Central memory CD8-positive, alpha-beta T cell (primary cell): ENCODE data around the gene DGKB.

Experiments used
- ATAC-seq: fragments of 150-1000 bp; cut with Tn5 transposase; replicated peaks from 2 replicates; pipeline ENCODE4 v1.10.0; 2022; ENCODE audit warnings: mild to moderate bottlenecking, moderate FRiP score, moderate number of reproducible peaks; ENCODE audit not compliant: poor library complexity, severe bottlenecking; ENCODE audit errors: extremely low read depth
- DNase-seq, 2 donors: peaks; one replicate each; pipeline ENCODE4 v3.0.0; 2021; ENCODE audit warnings: low spot score in 2 of 2
- H3K27ac Mint-ChIP-seq: one replicate; pipeline ENCODE4 v1.8.0; 2022; ENCODE audit warnings: low read depth, mild to moderate bottlenecking, moderate library complexity, mixed read lengths
- H3K27me3 Mint-ChIP-seq: one replicate; pipeline ENCODE4 v1.8.0; 2022; ENCODE audit warnings: mixed read lengths
- H3K36me3 Mint-ChIP-seq: one replicate; pipeline ENCODE4 v1.8.0; 2022; ENCODE audit warnings: mild to moderate bottlenecking, moderate library complexity, mixed read lengths; ENCODE audit not compliant: insufficient read depth
- H3K4me1 Mint-ChIP-seq: one replicate; pipeline ENCODE4 v1.8.0; 2022; ENCODE audit warnings: mixed read lengths
- H3K4me3 Mint-ChIP-seq: one replicate; pipeline ENCODE4 v1.8.0; 2022; ENCODE audit warnings: mild to moderate bottlenecking, moderate library complexity, mixed read lengths
- H3K9me3 Mint-ChIP-seq: one replicate; pipeline ENCODE4 v1.8.0; 2022; ENCODE audit warnings: mixed read lengths

DGKB gene

GRCh38 chr7:14896461-14896860 is 6.1 kb downstream of the DGKB start:
- Mint-ChIP-seq H3K27me3 (no peaks in the 10 kb centered on the region), H3K4me1 (no peaks in the 10 kb centered on the region), H3K9me3 (peaks cover 28% of the 10 kb centered on the region), H3K27ac (no peak overlapping the region), H3K4me3 (no peak overlapping the region), H3K36me3 (no peaks in the 10 kb centered on the region)
- no peak for DNase-seq
- no peak for ATAC-seq

GRCh38 chr7:14894826-14895225 is 7.7 kb downstream of the DGKB start:
- Mint-ChIP-seq H3K9me3 (peaks cover 27% of the 10 kb centered on the region), H3K27me3 (no peaks in the 10 kb centered on the region), H3K4me3 (no peak overlapping the region), H3K36me3 (no peaks in the 10 kb centered on the region), H3K27ac (no peak overlapping the region), H3K4me1 (no peaks in the 10 kb centered on the region)
- DNase-seq (no peak), ATAC-seq (no peak)

- ATAC-seq (no peak), DNase-seq (no peak)
- Mint-ChIP-seq H3K4me1 (no peaks in the 10 kb centered on the region), H3K9me3 (peaks cover 24% of the 10 kb centered on the region), H3K36me3 (no peaks in the 10 kb centered on the region), H3K4me3 (no peak overlapping the region), H3K27ac (no peak overlapping the region), H3K27me3 (no peaks in the 10 kb centered on the region)
Measured at GRCh38 chr7:14892961-14893360, 9.6 kb downstream of the DGKB start.

GRCh38 chr7:14891289-14891688 is 11.3 kb downstream of the DGKB start:
- Mint-ChIP-seq H3K9me3 (peaks cover 21% of the 10 kb centered on the region), H3K4me1 (no peaks in the 10 kb centered on the region), H3K27ac (no peak overlapping the region), H3K4me3 (no peak overlapping the region), H3K27me3 (no peaks in the 10 kb centered on the region), H3K36me3 (no peaks in the 10 kb centered on the region)
- no peak for ATAC-seq
- no peak for DNase-seq

GRCh38 chr7:14888962-14889361 is 13.6 kb downstream of the DGKB start:
- Mint-ChIP-seq H3K27ac (no peak overlapping the region), H3K36me3 (no peaks in the 10 kb centered on the region), H3K4me3 (no peak overlapping the region), H3K4me1 (no peaks in the 10 kb centered on the region), H3K9me3 (peaks cover 21% of the 10 kb centered on the region), H3K27me3 (no peaks in the 10 kb centered on the region)
- no peak for ATAC-seq
- no peak for DNase-seq

- H3K4me1 Mint-ChIP-seq: no peaks in the 10 kb centered on the region
- no peak for DNase-seq
Measured at GRCh38 chr7:14886533-14886932, 16.0 kb downstream of the DGKB start.

GRCh38 chr7:14875941-14876587 is 26.5 kb downstream of the DGKB start:
- no peak for DNase-seq
- Mint-ChIP-seq H3K4me1 (no peaks in the 10 kb centered on the region), H3K4me3 (no peak overlapping the region), H3K27ac (no peak overlapping the region), H3K36me3 (no peaks in the 10 kb centered on the region), H3K27me3 (no peaks in the 10 kb centered on the region), H3K9me3 (no peaks in the 10 kb centered on the region)
- ATAC-seq: no peak

More at GRCh38 chr7:14886533-14886932, 16.0 kb downstream of the DGKB start:
- Mint-ChIP-seq H3K36me3 (no peaks in the 10 kb centered on the region), H3K27ac (no peak overlapping the region), H3K9me3 (peaks cover 10% of the 10 kb centered on the region), H3K4me3 (no peak overlapping the region), H3K27me3 (no peaks in the 10 kb centered on the region)
- no peak for ATAC-seq

- no peak overlapping the region for H3K27ac Mint-ChIP-seq
- ATAC-seq (no peak), DNase-seq (no peak)
- no peak overlapping the region for H3K4me3 Mint-ChIP-seq
- H3K27me3 Mint-ChIP-seq: no peaks in the 10 kb centered on the region
- H3K4me1 Mint-ChIP-seq: no peaks in the 10 kb centered on the region
- peaks cover 6% of the 10 kb centered on the region for H3K9me3 Mint-ChIP-seq
- no peaks in the 10 kb centered on the region for H3K36me3 Mint-ChIP-seq
Measured at GRCh38 chr7:14871880-14872279, 30.7 kb downstream of the DGKB start.

GRCh38 chr7:14870394-14870793 is 32.2 kb downstream of the DGKB start:
- Mint-ChIP-seq H3K4me3 (no peak overlapping the region), H3K27me3 (no peaks in the 10 kb centered on the region), H3K4me1 (no peaks in the 10 kb centered on the region), H3K36me3 (no peaks in the 10 kb centered on the region), H3K27ac (no peak overlapping the region), H3K9me3 (peaks cover 8% of the 10 kb centered on the region)
- no peak for ATAC-seq
- no peak for DNase-seq

- Mint-ChIP-seq H3K9me3 (peaks cover 14% of the 10 kb centered on the region), H3K27ac (no peak overlapping the region), H3K4me1 (no peaks in the 10 kb centered on the region), H3K4me3 (no peak overlapping the region), H3K36me3 (no peaks in the 10 kb centered on the region), H3K27me3 (no peaks in the 10 kb centered on the region)
- DNase-seq (no peak), ATAC-seq (no peak)
Measured at GRCh38 chr7:14868937-14869336, 33.6 kb downstream of the DGKB start.

- no peak for ATAC-seq
- no peak overlapping the region for H3K4me3 Mint-ChIP-seq
- no peaks in the 10 kb centered on the region for H3K4me1 Mint-ChIP-seq
- no peaks in the 10 kb centered on the region for H3K27me3 Mint-ChIP-seq
- H3K27ac Mint-ChIP-seq: no peak overlapping the region
- H3K36me3 Mint-ChIP-seq: no peaks in the 10 kb centered on the region
- H3K9me3 Mint-ChIP-seq: peaks cover 8% of the 10 kb centered on the region
- no peak for DNase-seq
Measured at GRCh38 chr7:14861456-14861855, 41.1 kb downstream of the DGKB start.

GRCh38 chr7:14859267-14859666 is 43.3 kb downstream of the DGKB start:
- ATAC-seq (no peak), DNase-seq (no peak)
- Mint-ChIP-seq H3K9me3 (no peaks in the 10 kb centered on the region), H3K27me3 (no peaks in the 10 kb centered on the region), H3K36me3 (no peaks in the 10 kb centered on the region), H3K27ac (no peak overlapping the region), H3K4me1 (no peaks in the 10 kb centered on the region), H3K4me3 (no peak overlapping the region)

GRCh38 chr7:14858866-14859265 is 43.7 kb downstream of the DGKB start:
- H3K36me3 Mint-ChIP-seq: no peaks in the 10 kb centered on the region
- H3K9me3 Mint-ChIP-seq: no peaks in the 10 kb centered on the region
- H3K4me3 Mint-ChIP-seq: no peak overlapping the region
- ATAC-seq (no peak), DNase-seq (no peak)
- H3K27me3 Mint-ChIP-seq: no peaks in the 10 kb centered on the region
- H3K4me1 Mint-ChIP-seq: no peaks in the 10 kb centered on the region
- no peak overlapping the region for H3K27ac Mint-ChIP-seq

- Mint-ChIP-seq H3K27me3 (no peaks in the 10 kb centered on the region), H3K36me3 (no peaks in the 10 kb centered on the region), H3K4me3 (no peak overlapping the region), H3K9me3 (no peaks in the 10 kb centered on the region), H3K4me1 (no peaks in the 10 kb centered on the region), H3K27ac (no peak overlapping the region)
- DNase-seq: no peak
- no peak for ATAC-seq
Measured at GRCh38 chr7:14858410-14858809, 44.1 kb downstream of the DGKB start.
